Measurements from ENCODE around the gene SRPRB. TPM values are rescaled to one million over a fixed set of nuclear protein-coding genes. Genes with fewer than 3 reads are reported as not detected.

SRPRB gene
- total and polyA plus RNA-seq, 2 experiments from 2014 or later: 25.6 to 36.0 TPM

DNA sequence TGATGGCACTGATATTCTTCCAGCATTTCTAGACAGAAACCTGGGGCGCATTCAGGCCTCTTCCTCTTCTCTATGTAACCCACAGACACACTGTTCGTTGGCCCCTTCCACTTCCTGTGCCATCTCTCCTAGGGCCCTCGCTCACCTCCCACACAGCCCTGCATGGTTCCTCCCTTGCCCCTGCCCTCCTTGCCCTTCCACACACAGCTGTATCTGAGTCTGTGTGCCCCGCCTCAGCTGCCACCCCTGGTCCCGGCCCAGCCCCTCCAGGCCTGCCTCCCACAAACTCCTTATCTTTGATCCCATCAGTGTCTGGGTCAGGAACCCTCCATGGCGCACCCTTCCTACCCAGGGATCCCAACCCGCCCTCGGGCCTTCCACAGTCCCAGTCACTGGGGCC is 52.2 kb downstream of the SRPRB start:
- H3K4me3 ChIP-seq: no peak overlapping the region
- no peaks in the 10 kb centered on the region for H3F3A ChIP-seq (replicated peaks; ENCODE audit: low read depth)
- H3K27me3 Mint-ChIP-seq (ENCODE audit: insufficient read depth, low read depth, poor library complexity): peaks cover 18% of the 10 kb centered on the region
- H3K79me2 ChIP-seq (replicated peaks; ENCODE audit: insufficient read depth): no peaks in the 10 kb centered on the region
- no peak overlapping the region for H3K27ac ChIP-seq (ENCODE audit: low read depth)
- no peaks in the 10 kb centered on the region for H3K36me3 Mint-ChIP-seq (ENCODE audit: low read depth)
- H3K9me2 ChIP-seq (ENCODE audit: insufficient read depth): no peaks in the 10 kb centered on the region
- no peaks in the 10 kb centered on the region for H4K20me1 ChIP-seq (replicated peaks; ENCODE audit: insufficient read depth)
- no peak overlapping the region for H2AFZ ChIP-seq
- no peaks in the 10 kb centered on the region for H3K27me3 ChIP-seq (ENCODE audit: insufficient read depth)
- DNase-seq (ENCODE audit: low spot score) (no peak), ATAC-seq (no peak)
- H3K4me1 ChIP-seq (ENCODE audit: insufficient read depth): peaks cover 10% of the 10 kb centered on the region; the same call in 1 of the 2 replicates
- H3K4me3 Mint-ChIP-seq: no peak overlapping the region
- no peak for TF ChIP-seq NANOG (IDR thresholded peaks at IDR 0.05; ENCODE audit: borderline replicate concordance)
- TF ChIP-seq, protein P1, sequence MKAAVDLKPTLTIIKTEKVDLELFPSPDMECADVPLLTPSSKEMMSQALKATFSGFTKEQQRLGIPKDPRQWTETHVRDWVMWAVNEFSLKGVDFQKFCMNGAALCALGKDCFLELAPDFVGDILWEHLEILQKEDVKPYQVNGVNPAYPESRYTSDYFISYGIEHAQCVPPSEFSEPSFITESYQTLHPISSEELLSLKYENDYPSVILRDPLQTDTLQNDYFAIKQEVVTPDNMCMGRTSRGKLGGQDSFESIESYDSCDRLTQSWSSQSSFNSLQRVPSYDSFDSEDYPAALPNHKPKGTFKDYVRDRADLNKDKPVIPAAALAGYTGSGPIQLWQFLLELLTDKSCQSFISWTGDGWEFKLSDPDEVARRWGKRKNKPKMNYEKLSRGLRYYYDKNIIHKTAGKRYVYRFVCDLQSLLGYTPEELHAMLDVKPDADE (IDR thresholded peaks at IDR 0.05): no peak
- no peak for TF ChIP-seq CREB1 (CRISPR knock-in tag; IDR thresholded peaks at IDR 0.05; ENCODE audit: low read depth)
- TF ChIP-seq JUNB (IDR thresholded peaks at IDR 0.05; ENCODE audit: unreplicated experiment): no peak
- TF ChIP-seq ZNF331 (CRISPR knock-in tag; IDR thresholded peaks at IDR 0.05; ENCODE audit: low read depth): no peak
- TF ChIP-seq EZH2 (IDR thresholded peaks at IDR 0.05; ENCODE audit: low read depth, unreplicated experiment): no peak
- TF ChIP-seq EZH2phosphoT487 (IDR thresholded peaks at IDR 0.05; ENCODE audit: unreplicated experiment): no peak
- TF ChIP-seq ZNF114 (CRISPR knock-in tag; IDR thresholded peaks at IDR 0.05): no peak
- TF ChIP-seq, protein P2, sequence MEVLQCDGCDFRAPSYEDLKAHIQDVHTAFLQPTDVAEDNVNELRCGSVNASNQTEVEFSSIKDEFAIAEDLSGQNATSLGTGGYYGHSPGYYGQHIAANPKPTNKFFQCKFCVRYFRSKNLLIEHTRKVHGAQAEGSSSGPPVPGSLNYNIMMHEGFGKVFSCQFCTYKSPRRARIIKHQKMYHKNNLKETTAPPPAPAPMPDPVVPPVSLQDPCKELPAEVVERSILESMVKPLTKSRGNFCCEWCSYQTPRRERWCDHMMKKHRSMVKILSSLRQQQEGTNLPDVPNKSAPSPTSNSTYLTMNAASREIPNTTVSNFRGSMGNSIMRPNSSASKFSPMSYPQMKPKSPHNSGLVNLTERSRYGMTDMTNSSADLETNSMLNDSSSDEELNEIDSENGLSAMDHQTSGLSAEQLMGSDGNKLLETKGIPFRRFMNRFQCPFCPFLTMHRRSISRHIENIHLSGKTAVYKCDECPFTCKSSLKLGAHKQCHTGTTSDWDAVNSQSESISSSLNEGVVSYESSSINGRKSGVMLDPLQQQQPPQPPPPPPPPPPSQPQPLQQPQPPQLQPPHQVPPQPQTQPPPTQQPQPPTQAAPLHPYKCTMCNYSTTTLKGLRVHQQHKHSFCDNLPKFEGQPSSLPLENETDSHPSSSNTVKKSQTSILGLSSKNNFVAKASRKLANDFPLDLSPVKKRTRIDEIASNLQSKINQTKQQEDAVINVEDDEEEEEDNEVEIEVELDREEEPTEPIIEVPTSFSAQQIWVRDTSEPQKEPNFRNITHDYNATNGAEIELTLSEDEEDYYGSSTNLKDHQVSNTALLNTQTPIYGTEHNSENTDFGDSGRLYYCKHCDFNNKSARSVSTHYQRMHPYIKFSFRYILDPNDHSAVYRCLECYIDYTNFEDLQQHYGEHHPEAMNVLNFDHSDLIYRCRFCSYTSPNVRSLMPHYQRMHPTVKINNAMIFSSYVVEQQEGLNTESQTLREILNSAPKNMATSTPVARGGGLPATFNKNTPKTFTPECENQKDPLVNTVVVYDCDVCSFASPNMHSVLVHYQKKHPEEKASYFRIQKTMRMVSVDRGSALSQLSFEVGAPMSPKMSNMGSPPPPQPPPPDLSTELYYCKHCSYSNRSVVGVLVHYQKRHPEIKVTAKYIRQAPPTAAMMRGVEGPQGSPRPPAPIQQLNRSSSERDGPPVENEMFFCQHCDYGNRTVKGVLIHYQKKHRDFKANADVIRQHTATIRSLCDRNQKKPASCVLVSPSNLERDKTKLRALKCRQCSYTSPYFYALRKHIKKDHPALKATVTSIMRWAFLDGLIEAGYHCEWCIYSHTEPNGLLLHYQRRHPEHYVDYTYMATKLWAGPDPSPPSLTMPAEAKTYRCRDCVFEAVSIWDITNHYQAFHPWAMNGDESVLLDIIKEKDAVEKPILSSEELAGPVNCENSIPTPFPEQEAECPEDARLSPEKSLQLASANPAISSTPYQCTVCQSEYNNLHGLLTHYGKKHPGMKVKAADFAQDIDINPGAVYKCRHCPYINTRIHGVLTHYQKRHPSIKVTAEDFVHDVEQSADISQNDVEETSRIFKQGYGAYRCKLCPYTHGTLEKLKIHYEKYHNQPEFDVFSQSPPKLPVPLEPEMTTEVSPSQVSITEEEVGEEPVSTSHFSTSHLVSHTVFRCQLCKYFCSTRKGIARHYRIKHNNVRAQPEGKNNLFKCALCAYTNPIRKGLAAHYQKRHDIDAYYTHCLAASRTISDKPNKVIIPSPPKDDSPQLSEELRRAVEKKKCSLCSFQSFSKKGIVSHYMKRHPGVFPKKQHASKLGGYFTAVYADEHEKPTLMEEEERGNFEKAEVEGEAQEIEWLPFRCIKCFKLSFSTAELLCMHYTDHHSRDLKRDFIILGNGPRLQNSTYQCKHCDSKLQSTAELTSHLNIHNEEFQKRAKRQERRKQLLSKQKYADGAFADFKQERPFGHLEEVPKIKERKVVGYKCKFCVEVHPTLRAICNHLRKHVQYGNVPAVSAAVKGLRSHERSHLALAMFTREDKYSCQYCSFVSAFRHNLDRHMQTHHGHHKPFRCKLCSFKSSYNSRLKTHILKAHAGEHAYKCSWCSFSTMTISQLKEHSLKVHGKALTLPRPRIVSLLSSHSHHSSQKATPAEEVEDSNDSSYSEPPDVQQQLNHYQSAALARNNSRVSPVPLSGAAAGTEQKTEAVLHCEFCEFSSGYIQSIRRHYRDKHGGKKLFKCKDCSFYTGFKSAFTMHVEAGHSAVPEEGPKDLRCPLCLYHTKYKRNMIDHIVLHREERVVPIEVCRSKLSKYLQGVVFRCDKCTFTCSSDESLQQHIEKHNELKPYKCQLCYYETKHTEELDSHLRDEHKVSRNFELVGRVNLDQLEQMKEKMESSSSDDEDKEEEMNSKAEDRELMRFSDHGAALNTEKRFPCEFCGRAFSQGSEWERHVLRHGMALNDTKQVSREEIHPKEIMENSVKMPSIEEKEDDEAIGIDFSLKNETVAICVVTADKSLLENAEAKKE (CRISPR knock-in tag; IDR thresholded peaks at IDR 0.05): no peak
- TF ChIP-seq, protein P3, sequence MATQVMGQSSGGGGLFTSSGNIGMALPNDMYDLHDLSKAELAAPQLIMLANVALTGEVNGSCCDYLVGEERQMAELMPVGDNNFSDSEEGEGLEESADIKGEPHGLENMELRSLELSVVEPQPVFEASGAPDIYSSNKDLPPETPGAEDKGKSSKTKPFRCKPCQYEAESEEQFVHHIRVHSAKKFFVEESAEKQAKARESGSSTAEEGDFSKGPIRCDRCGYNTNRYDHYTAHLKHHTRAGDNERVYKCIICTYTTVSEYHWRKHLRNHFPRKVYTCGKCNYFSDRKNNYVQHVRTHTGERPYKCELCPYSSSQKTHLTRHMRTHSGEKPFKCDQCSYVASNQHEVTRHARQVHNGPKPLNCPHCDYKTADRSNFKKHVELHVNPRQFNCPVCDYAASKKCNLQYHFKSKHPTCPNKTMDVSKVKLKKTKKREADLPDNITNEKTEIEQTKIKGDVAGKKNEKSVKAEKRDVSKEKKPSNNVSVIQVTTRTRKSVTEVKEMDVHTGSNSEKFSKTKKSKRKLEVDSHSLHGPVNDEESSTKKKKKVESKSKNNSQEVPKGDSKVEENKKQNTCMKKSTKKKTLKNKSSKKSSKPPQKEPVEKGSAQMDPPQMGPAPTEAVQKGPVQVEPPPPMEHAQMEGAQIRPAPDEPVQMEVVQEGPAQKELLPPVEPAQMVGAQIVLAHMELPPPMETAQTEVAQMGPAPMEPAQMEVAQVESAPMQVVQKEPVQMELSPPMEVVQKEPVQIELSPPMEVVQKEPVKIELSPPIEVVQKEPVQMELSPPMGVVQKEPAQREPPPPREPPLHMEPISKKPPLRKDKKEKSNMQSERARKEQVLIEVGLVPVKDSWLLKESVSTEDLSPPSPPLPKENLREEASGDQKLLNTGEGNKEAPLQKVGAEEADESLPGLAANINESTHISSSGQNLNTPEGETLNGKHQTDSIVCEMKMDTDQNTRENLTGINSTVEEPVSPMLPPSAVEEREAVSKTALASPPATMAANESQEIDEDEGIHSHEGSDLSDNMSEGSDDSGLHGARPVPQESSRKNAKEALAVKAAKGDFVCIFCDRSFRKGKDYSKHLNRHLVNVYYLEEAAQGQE (IDR thresholded peaks at IDR 0.05; ENCODE audit: unreplicated experiment): no peak
- no peak for TF ChIP-seq STAT1 (IDR thresholded peaks at IDR 0.05; ENCODE audit: unreplicated experiment)
- TF ChIP-seq POLR2AphosphoS5 (IDR thresholded peaks at IDR 0.05; ENCODE audit: low read depth): no peak
- TF ChIP-seq, protein P4, sequence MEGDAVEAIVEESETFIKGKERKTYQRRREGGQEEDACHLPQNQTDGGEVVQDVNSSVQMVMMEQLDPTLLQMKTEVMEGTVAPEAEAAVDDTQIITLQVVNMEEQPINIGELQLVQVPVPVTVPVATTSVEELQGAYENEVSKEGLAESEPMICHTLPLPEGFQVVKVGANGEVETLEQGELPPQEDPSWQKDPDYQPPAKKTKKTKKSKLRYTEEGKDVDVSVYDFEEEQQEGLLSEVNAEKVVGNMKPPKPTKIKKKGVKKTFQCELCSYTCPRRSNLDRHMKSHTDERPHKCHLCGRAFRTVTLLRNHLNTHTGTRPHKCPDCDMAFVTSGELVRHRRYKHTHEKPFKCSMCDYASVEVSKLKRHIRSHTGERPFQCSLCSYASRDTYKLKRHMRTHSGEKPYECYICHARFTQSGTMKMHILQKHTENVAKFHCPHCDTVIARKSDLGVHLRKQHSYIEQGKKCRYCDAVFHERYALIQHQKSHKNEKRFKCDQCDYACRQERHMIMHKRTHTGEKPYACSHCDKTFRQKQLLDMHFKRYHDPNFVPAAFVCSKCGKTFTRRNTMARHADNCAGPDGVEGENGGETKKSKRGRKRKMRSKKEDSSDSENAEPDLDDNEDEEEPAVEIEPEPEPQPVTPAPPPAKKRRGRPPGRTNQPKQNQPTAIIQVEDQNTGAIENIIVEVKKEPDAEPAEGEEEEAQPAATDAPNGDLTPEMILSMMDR (conservative IDR thresholded peaks at IDR 0.05; ENCODE audit: low read depth in 2 of 2): no peak
- no peak overlapping the region for H3K4me2 ChIP-seq
- H3K36me3 ChIP-seq (ENCODE audit: insufficient read depth): no peaks in the 10 kb centered on the region
- no peak overlapping the region for H3K27ac Mint-ChIP-seq
- no peaks in the 10 kb centered on the region for H3K9me3 Mint-ChIP-seq
- H3K4me1 Mint-ChIP-seq: peaks cover 27% of the 10 kb centered on the region
